Measurements from ENCODE around the gene DNAJC4. TPM values are rescaled to one million over a fixed set of nuclear protein-coding genes. Genes with fewer than 3 reads are reported as not detected.

Gene DNAJC4
- total RNA-seq, 1 experiment from 2014 or later: 11.9 TPM

GRCh38 chr11:64265176-64266160 is 35.1 kb downstream of the DNAJC4 start:
- no peaks in the 10 kb centered on the region for H3K9me3 ChIP-seq (replicated peaks)
- no peak overlapping the region for H3K4me3 ChIP-seq
- no peak overlapping the region for H3K27ac ChIP-seq
- peaks cover 78% of the 10 kb centered on the region for H3K36me3 ChIP-seq
- DNase-seq (ENCODE audit: low read depth in 1 of 2, low spot score in 2 of 2): no peak
- peaks cover 36% of the 10 kb centered on the region for H3K4me1 ChIP-seq (replicated peaks)
- no peaks in the 10 kb centered on the region for H3K27me3 ChIP-seq (replicated peaks)

DNA sequence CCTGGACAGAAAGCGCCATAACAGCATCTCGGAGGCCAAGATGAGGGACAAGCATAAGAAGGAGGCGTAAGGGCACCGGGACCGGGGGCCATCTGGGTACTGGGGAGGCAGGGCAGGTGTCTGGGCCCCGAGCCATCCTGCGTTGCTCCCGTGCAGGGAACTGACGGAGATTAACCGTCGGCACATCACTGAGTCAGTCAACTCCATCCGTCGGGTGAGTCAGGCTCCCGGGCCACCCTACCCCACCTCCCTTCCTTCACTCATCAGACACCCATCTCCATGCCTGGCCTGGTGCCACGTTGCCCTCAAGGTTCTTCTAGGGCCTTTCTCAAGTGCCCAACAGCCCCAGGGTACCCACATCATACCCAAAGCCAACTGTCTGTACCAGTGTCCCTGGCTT is 36.0 kb downstream of the DNAJC4 start:
- no peaks in the 10 kb centered on the region for H3K27me3 ChIP-seq (replicated peaks)
- peaks cover 39% of the 10 kb centered on the region for H3K4me1 ChIP-seq (replicated peaks)
- peaks cover 73% of the 10 kb centered on the region for H3K36me3 ChIP-seq
- no peak for DNase-seq (ENCODE audit: low read depth in 1 of 2, low spot score in 2 of 2)
- no peak overlapping the region for H3K4me3 ChIP-seq
- H3K27ac ChIP-seq: no peak overlapping the region
- no peaks in the 10 kb centered on the region for H3K9me3 ChIP-seq (replicated peaks)

GRCh38 chr11:64267207-64267945 is 37.0 kb downstream of the DNAJC4 start:
- Histone ChIP-seq H3K4me3 (no peak overlapping the region), H3K27me3 (replicated peaks) (no peaks in the 10 kb centered on the region), H3K36me3 (peaks cover 67% of the 10 kb centered on the region), H3K27ac (no peak overlapping the region), H3K9me3 (replicated peaks) (no peaks in the 10 kb centered on the region), H3K4me1 (replicated peaks) (peaks cover 43% of the 10 kb centered on the region)
- no peak for DNase-seq (ENCODE audit: low read depth in 1 of 2, low spot score in 2 of 2)

- Histone ChIP-seq H3K9me3 (replicated peaks) (no peaks in the 10 kb centered on the region), H3K4me1 (replicated peaks) (peaks cover 34% of the 10 kb centered on the region), H3K36me3 (peaks cover 62% of the 10 kb centered on the region), H3K4me3 (peak overlapping the region; percentile 49), H3K27ac (peak overlapping the region; percentile 68), H3K27me3 (replicated peaks) (no peaks in the 10 kb centered on the region)
- DNase-seq (ENCODE audit: low read depth in 1 of 2, low spot score in 2 of 2): peak in 1 of 2 experiments; percentile 54
Observed at GRCh38 chr11:64268025-64268892, 37.9 kb downstream of the DNAJC4 start.

DNA sequence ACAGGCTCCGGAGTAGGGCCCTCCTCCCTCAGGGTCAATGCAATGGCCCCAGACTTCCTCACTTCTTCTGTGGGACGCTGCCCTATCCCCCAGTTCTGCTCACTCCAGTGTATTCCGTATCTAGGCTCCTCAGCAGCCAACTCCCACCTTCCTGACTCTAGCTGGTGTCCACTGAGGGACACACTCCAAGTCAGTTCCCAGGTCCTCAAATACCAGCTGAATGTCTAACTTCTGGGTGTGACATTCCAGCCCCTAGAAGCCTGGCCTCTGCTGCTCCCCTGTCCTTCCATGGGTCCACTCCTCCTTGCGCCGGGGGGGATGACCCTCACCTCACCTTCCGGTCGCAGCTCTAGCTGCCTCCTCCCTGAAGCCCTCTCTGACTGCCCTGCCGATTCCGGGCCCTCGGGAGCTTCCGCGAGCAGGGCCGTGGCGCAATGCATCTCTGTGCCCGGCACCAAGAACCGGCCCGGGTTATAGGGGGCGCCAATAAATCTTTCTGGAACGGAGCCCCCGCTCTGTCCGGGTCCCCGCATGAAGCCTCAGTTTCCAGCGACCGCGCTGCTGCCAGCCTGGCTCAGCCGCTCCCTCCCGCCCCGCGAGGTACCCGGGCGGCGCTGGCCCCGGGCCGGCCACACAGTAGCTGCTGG is 38.7 kb downstream of the DNAJC4 start:
- H3K4me1 ChIP-seq (replicated peaks): peaks cover 26% of the 10 kb centered on the region
- no peaks in the 10 kb centered on the region for H3K27me3 ChIP-seq (replicated peaks)
- H3K27ac ChIP-seq: peak overlapping the region; percentile 68
- H3K4me3 ChIP-seq: peak overlapping the region; percentile 49
- peak; percentile 73 to 83 for DNase-seq (ENCODE audit: low read depth in 1 of 2, low spot score in 2 of 2)
- H3K36me3 ChIP-seq: peaks cover 54% of the 10 kb centered on the region
- no peaks in the 10 kb centered on the region for H3K9me3 ChIP-seq (replicated peaks)

GRCh38 chr11:64269540-64270220 is 39.3 kb downstream of the DNAJC4 start:
- Histone ChIP-seq H3K36me3 (peaks cover 47% of the 10 kb centered on the region), H3K27ac (peak overlapping the region; percentile 68), H3K27me3 (replicated peaks) (no peaks in the 10 kb centered on the region), H3K4me3 (peak overlapping the region; percentile 49), H3K4me1 (replicated peaks) (peaks cover 26% of the 10 kb centered on the region), H3K9me3 (replicated peaks) (no peaks in the 10 kb centered on the region)
- peak; percentile 100 for DNase-seq (ENCODE audit: low read depth in 1 of 2, low spot score in 2 of 2)

GRCh38 chr11:64275031-64275800 is 44.9 kb downstream of the DNAJC4 start:
- H3K4me1 ChIP-seq (replicated peaks): peaks cover 11% of the 10 kb centered on the region
- no peaks in the 10 kb centered on the region for H3K9me3 ChIP-seq (replicated peaks)
- DNase-seq (ENCODE audit: low read depth in 1 of 2, low spot score in 2 of 2): no peak
- H3K4me3 ChIP-seq: no peak overlapping the region
- H3K27ac ChIP-seq: no peak overlapping the region
- H3K27me3 ChIP-seq (replicated peaks): no peaks in the 10 kb centered on the region
- H3K36me3 ChIP-seq: peaks cover 50% of the 10 kb centered on the region

DNA sequence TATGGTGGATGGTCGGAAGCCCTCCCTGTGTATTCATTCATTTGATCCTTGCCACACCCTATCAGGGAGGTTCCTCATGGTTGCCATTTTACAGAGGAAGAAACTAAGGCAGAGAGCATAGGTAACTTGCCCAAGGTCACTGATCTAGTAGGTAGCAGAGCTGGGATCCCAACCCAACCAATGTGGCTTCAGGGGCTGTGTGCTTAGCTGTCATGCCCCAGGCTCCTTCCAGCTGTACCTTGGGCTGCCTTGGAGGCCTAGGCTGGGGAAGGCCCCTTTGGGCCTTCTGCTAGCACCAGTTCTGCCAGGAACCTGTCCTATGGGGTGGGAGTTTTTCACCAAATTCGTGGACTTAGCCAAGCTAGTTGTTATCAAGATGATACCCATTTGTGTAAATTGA is 45.5 kb downstream of the DNAJC4 start:
- H3K9me3 ChIP-seq (replicated peaks): no peaks in the 10 kb centered on the region
- H3K27me3 ChIP-seq (replicated peaks): no peaks in the 10 kb centered on the region
- H3K27ac ChIP-seq: no peak overlapping the region
- no peak overlapping the region for H3K4me3 ChIP-seq
- peaks cover 46% of the 10 kb centered on the region for H3K36me3 ChIP-seq
- H3K4me1 ChIP-seq (replicated peaks): peaks cover 7% of the 10 kb centered on the region
- no peak for DNase-seq (ENCODE audit: low read depth in 1 of 2, low spot score in 2 of 2)

GRCh38 chr11:64276653-64277431 is 46.5 kb downstream of the DNAJC4 start:
- Histone ChIP-seq H3K4me3 (no peak overlapping the region), H3K36me3 (peaks cover 47% of the 10 kb centered on the region), H3K9me3 (replicated peaks) (no peaks in the 10 kb centered on the region), H3K27ac (no peak overlapping the region), H3K27me3 (replicated peaks) (no peaks in the 10 kb centered on the region), H3K4me1 (replicated peaks) (peaks cover 2% of the 10 kb centered on the region)
- DNase-seq (ENCODE audit: low read depth in 1 of 2, low spot score in 2 of 2): no peak

DNA sequence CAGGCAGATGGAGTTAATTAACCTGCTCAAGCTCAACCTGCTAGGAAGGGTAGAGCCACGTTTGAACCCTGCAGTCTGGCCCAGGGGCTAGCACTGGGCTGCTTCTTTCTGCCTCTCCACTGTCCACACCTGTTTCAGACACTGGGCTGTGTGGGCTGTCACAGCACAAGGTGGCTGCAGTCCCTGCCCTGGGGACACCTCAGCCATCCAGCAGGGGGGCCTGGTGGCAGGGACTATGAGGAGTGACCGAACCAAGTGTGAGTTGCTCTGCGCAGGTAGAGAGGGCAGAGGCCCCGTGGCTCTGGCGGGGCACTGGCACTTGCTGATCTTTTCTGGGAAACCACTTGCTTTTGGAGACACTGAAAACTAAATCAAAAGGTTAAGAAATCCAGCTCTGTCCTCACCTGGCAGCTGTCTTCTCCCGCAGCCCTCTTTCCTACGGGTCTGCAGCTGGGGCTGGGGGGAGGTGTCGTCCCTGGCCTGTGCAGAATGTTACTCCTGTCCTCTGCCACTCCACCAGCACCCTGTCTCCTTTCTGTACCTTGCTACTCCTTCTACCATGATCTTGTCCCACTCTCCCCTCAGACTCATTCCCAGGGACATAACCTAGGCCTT is 48.3 kb downstream of the DNAJC4 start:
- peaks cover 5% of the 10 kb centered on the region for H3K4me1 ChIP-seq (replicated peaks)
- H3K27me3 ChIP-seq (replicated peaks): no peaks in the 10 kb centered on the region
- no peaks in the 10 kb centered on the region for H3K9me3 ChIP-seq (replicated peaks)
- no peak for DNase-seq (ENCODE audit: low read depth in 1 of 2, low spot score in 2 of 2)
- no peak overlapping the region for H3K4me3 ChIP-seq
- no peak overlapping the region for H3K27ac ChIP-seq
- peaks cover 57% of the 10 kb centered on the region for H3K36me3 ChIP-seq

Measured in SJSA1 (cell line).